HUES48 (cell line): ENCODE data around the gene WDR93.

Experiments used
- H3K27ac ChIP-seq: one replicate; pipeline ENCODE4 v1.7.0; 2013; ENCODE audit warnings: low read depth, low read length, inconsistent platforms
- H3K27me3 ChIP-seq: 2 replicates; pipeline ENCODE4 v1.6.1; 2013; ENCODE audit warnings: mild to moderate bottlenecking, low read length; ENCODE audit not compliant: control insufficient read depth, insufficient read depth
- H3K36me3 ChIP-seq: 2 replicates; pipeline ENCODE4 v1.6.1; 2013; ENCODE audit warnings: low read length; ENCODE audit not compliant: control insufficient read depth, insufficient read depth
- H3K4me1 ChIP-seq: 2 replicates; pipeline ENCODE4 v1.6.1; 2013; ENCODE audit warnings: mild to moderate bottlenecking, low read length; ENCODE audit not compliant: control insufficient read depth, insufficient read depth
- H3K4me3 ChIP-seq: 2 replicates; pipeline ENCODE4 v1.5.1; 2013; ENCODE audit warnings: mild to moderate bottlenecking, low read depth, low read length
- H3K9ac ChIP-seq: 2 replicates; pipeline ENCODE4 v1.6.1; 2013; ENCODE audit warnings: mild to moderate bottlenecking, low read depth, low read length, moderate library complexity
- H3K9me3 ChIP-seq: 2 replicates; pipeline ENCODE4 v1.6.1; 2013; ENCODE audit warnings: low read length; ENCODE audit not compliant: control insufficient read depth, insufficient read depth

Gene WDR93

GRCh38 chr15:89693091-89693490 is 2.5 kb downstream of the WDR93 start:
- no peaks in the 10 kb centered on the region for H3K36me3 ChIP-seq
- peaks cover 3% of the 10 kb centered on the region; the same call in 1 of the 2 replicates for H3K27me3 ChIP-seq
- H3K4me1 ChIP-seq, result no peaks in the 10 kb centered on the region
- no peaks in the 10 kb centered on the region for H3K9me3 ChIP-seq
- H3K4me3 ChIP-seq, result no peak overlapping the region
- no peak overlapping the region for H3K9ac ChIP-seq
- no peak overlapping the region for H3K27ac ChIP-seq

- peaks cover 3% of the 10 kb centered on the region; the same call in 1 of the 2 replicates for H3K27me3 ChIP-seq
- no peak overlapping the region for H3K27ac ChIP-seq
- no peak overlapping the region for H3K9ac ChIP-seq
- no peaks in the 10 kb centered on the region for H3K36me3 ChIP-seq
- H3K4me1 ChIP-seq, result no peaks in the 10 kb centered on the region
- H3K9me3 ChIP-seq, result no peaks in the 10 kb centered on the region
- H3K4me3 ChIP-seq, result no peak overlapping the region
These were observed 3.1 kb downstream of the WDR93 start for GRCh38 chr15:89693696-89694095.

GRCh38 chr15:89695198-89695597 is 4.6 kb downstream of the WDR93 start:
- Histone ChIP-seq H3K27ac (no peak overlapping the region), H3K4me3 (no peak overlapping the region), H3K9ac (no peak overlapping the region), H3K36me3 (no peaks in the 10 kb centered on the region), H3K27me3 (peaks cover 3% of the 10 kb centered on the region; the same call in 1 of the 2 replicates), H3K4me1 (no peaks in the 10 kb centered on the region), H3K9me3 (no peaks in the 10 kb centered on the region)

- no peaks in the 10 kb centered on the region for H3K4me1 ChIP-seq
- H3K9me3 ChIP-seq, result no peaks in the 10 kb centered on the region
- H3K36me3 ChIP-seq, result no peaks in the 10 kb centered on the region
- no peak overlapping the region for H3K4me3 ChIP-seq
- no peak overlapping the region for H3K27ac ChIP-seq
- H3K27me3 ChIP-seq, result no peaks in the 10 kb centered on the region; the same call in 1 of the 2 replicates
- H3K9ac ChIP-seq, result no peak overlapping the region
These were observed 13.8 kb downstream of the WDR93 start for GRCh38 chr15:89704411-89704810.

GRCh38 chr15:89707577-89707976 is 17.0 kb downstream of the WDR93 start:
- Histone ChIP-seq H3K36me3 (no peaks in the 10 kb centered on the region), H3K4me3 (no peak overlapping the region), H3K9me3 (no peaks in the 10 kb centered on the region), H3K9ac (no peak overlapping the region), H3K27ac (no peak overlapping the region), H3K4me1 (no peaks in the 10 kb centered on the region), H3K27me3 (no peaks in the 10 kb centered on the region; the same call in 1 of the 2 replicates)

- H3K9ac ChIP-seq, result no peak overlapping the region
- H3K4me3 ChIP-seq, result no peak overlapping the region
- no peak overlapping the region for H3K27ac ChIP-seq
- no peaks in the 10 kb centered on the region for H3K27me3 ChIP-seq
- no peaks in the 10 kb centered on the region for H3K9me3 ChIP-seq
- no peaks in the 10 kb centered on the region for H3K36me3 ChIP-seq
- H3K4me1 ChIP-seq, result no peaks in the 10 kb centered on the region
These were observed 24.2 kb downstream of the WDR93 start for GRCh38 chr15:89714775-89715174.

GRCh38 chr15:89723031-89723430 is 32.4 kb downstream of the WDR93 start:
- H3K4me3 ChIP-seq, result no peak overlapping the region

GRCh38 chr15:89724621-89725020 is 34.0 kb downstream of the WDR93 start:
- H3K4me1 ChIP-seq, result no peaks in the 10 kb centered on the region
- no peaks in the 10 kb centered on the region for H3K27me3 ChIP-seq
- no peak overlapping the region for H3K4me3 ChIP-seq
- no peak overlapping the region for H3K27ac ChIP-seq
- no peak overlapping the region for H3K9ac ChIP-seq
- no peaks in the 10 kb centered on the region for H3K36me3 ChIP-seq
- peaks cover 5% of the 10 kb centered on the region; the same call in 1 of the 2 replicates for H3K9me3 ChIP-seq

More at GRCh38 chr15:89723031-89723430, 32.4 kb downstream of the WDR93 start:
- no peaks in the 10 kb centered on the region for H3K4me1 ChIP-seq
- no peak overlapping the region for H3K9ac ChIP-seq
- no peak overlapping the region for H3K27ac ChIP-seq
- H3K27me3 ChIP-seq, result no peaks in the 10 kb centered on the region
- H3K36me3 ChIP-seq, result no peaks in the 10 kb centered on the region
- peaks cover 5% of the 10 kb centered on the region; the same call in 1 of the 2 replicates for H3K9me3 ChIP-seq

- Histone ChIP-seq H3K4me1 (no peaks in the 10 kb centered on the region), H3K9me3 (peaks cover 5% of the 10 kb centered on the region; the same call in 1 of the 2 replicates), H3K36me3 (no peaks in the 10 kb centered on the region), H3K27ac (no peak overlapping the region), H3K9ac (no peak overlapping the region), H3K4me3 (no peak overlapping the region), H3K27me3 (no peaks in the 10 kb centered on the region)
These were observed 34.5 kb downstream of the WDR93 start for GRCh38 chr15:89725064-89725463.

GRCh38 chr15:89728254-89728653 is 37.6 kb downstream of the WDR93 start:
- no peak overlapping the region for H3K4me3 ChIP-seq
- no peak overlapping the region for H3K9ac ChIP-seq
- no peaks in the 10 kb centered on the region for H3K27me3 ChIP-seq
- H3K36me3 ChIP-seq, result no peaks in the 10 kb centered on the region
- no peak overlapping the region for H3K27ac ChIP-seq
- no peaks in the 10 kb centered on the region for H3K4me1 ChIP-seq
- peaks cover 5% of the 10 kb centered on the region; the same call in 1 of the 2 replicates for H3K9me3 ChIP-seq

GRCh38 chr15:89731275-89731674 is 40.7 kb downstream of the WDR93 start:
- no peak overlapping the region for H3K27ac ChIP-seq
- no peaks in the 10 kb centered on the region; the same call in 1 of the 2 replicates for H3K27me3 ChIP-seq
- no peaks in the 10 kb centered on the region for H3K4me1 ChIP-seq
- no peaks in the 10 kb centered on the region for H3K36me3 ChIP-seq
- no peaks in the 10 kb centered on the region for H3K9me3 ChIP-seq
- H3K9ac ChIP-seq, result no peak overlapping the region
- no peak overlapping the region for H3K4me3 ChIP-seq
